Epithelial cell of esophagus (primary cell): ENCODE data around the gene GSTM5.
"Not testable (repeated sequence)": the region's sequence is repeated elsewhere in the genome, so short reads cannot be mapped to it uniquely, and the experiment has no call there.

Source experiments
- DNase-seq: peaks from one replicate; pipeline ENCODE4 v3.0.0; 2010; ENCODE audit warnings: low read depth
- H3K4me3 ChIP-seq: 2 replicates; pipeline ENCODE4 v1.5.1; 2011; ENCODE audit warnings: mild to moderate bottlenecking, low read length, control low read depth
- CTCF ChIP-seq: IDR thresholded peaks from 2 replicates; pipeline ENCODE4 v1.5.1; 2011; ENCODE audit warnings: low read depth, mild to moderate bottlenecking, low read length, control low read depth, inconsistent platforms; ENCODE audit not compliant: insufficient read depth; ENCODE audit errors: missing control alignments

GSTM5 gene

GRCh38 chr1:109697066-109697465 lies 15.0 kb upstream of the GSTM5 start:
- no peak for TF ChIP-seq CTCF
- H3K4me3 ChIP-seq, result no peak overlapping the region
- no peak for DNase-seq

GRCh38 chr1:109697861-109698260 lies 14.2 kb upstream of the GSTM5 start:
- H3K4me3 ChIP-seq, DNase-seq: not testable (repeated sequence)

GRCh38 chr1:109702940-109703339 lies 9.1 kb upstream of the GSTM5 start:
- DNase-seq, H3K4me3 ChIP-seq: not testable (repeated sequence)

GRCh38 chr1:109704173-109704572 lies 7.9 kb upstream of the GSTM5 start:
- peak; percentile 2 for TF ChIP-seq CTCF
- no peak overlapping the region for H3K4me3 ChIP-seq
- DNase-seq, result no peak

- DNase-seq, result no peak
- TF ChIP-seq CTCF, result no peak
- H3K4me3 ChIP-seq, result no peak overlapping the region
Measured at GRCh38 chr1:109705411-109705810, 6.6 kb upstream of the GSTM5 start.

- not testable (repeated sequence) for DNase-seq
Measured at GRCh38 chr1:109708949-109709348, 3.1 kb upstream of the GSTM5 start.

GRCh38 chr1:109709822-109710221 lies 2.2 kb upstream of the GSTM5 start:
- not testable (repeated sequence) for DNase-seq, H3K4me3 ChIP-seq

More at GRCh38 chr1:109708949-109709348, 3.1 kb upstream of the GSTM5 start:
- not testable (repeated sequence) for H3K4me3 ChIP-seq

GRCh38 chr1:109712321-109712864 lies 342 bp downstream of the GSTM5 start:
- no peak overlapping the region for H3K4me3 ChIP-seq
- TF ChIP-seq CTCF, result no peak

GRCh38 chr1:109713636-109714035 lies 1.6 kb downstream of the GSTM5 start:
- DNase-seq, result no peak
- no peak for TF ChIP-seq CTCF
- H3K4me3 ChIP-seq, result no peak overlapping the region

More at GRCh38 chr1:109712321-109712864, 342 bp downstream of the GSTM5 start:
- no peak for DNase-seq
